HG02763 (cell line): Measurements from ENCODE around the gene MRPL1.

ENCODE experiments used
- ATAC-seq: cut with Tn5 transposase; IDR thresholded peaks from one replicate; pipeline ENCODE4 v1.9.1; 2021; ENCODE audit warnings: mild to moderate bottlenecking, moderate library complexity; ENCODE audit not compliant: unreplicated experiment

Gene MRPL1

GRCh38 chr4:77862478-77863216 is at the start of gene MRPL1:
Gene MRPL1, plus strand, starts transcription at chr4:77862830. Its CDS starts 19 bp downstream, at chr4:77862849.
- peak; percentile 91 for ATAC-seq

- ATAC-seq: no peak
Measured at GRCh38 chr4:77815636-77816035, 47.0 kb upstream of the MRPL1 start.

- ATAC-seq: no peak
Measured at GRCh38 chr4:77816546-77816945, 46.1 kb upstream of the MRPL1 start.

GRCh38 chr4:77817304-77818072 is 45.1 kb upstream of the MRPL1 start:
- ATAC-seq: no peak

GRCh38 chr4:77818073-77818601 is 44.5 kb upstream of the MRPL1 start:
- ATAC-seq: no peak

GRCh38 chr4:77818602-77819403 is 43.8 kb upstream of the MRPL1 start, which contains the start of gene CNOT6L:
Gene CNOT6L, minus strand, starts transcription at chr4:77819368. Its CDS starts 60 bp downstream, at chr4:77819308.
- ATAC-seq: peak; percentile 25

GRCh38 chr4:77819404-77819842 is 43.2 kb upstream of the MRPL1 start:
- ATAC-seq: peak; percentile 13

- ATAC-seq: peak; percentile 69
Measured at GRCh38 chr4:77819843-77820648, 42.6 kb upstream of the MRPL1 start.

- ATAC-seq: no peak
Measured at GRCh38 chr4:77820649-77821561, 41.7 kb upstream of the MRPL1 start.

GRCh38 chr4:77821775-77822174 is 40.9 kb upstream of the MRPL1 start:
- no peak for ATAC-seq

- no peak for ATAC-seq
Measured at GRCh38 chr4:77826275-77826674, 36.4 kb upstream of the MRPL1 start.

GRCh38 chr4:77827343-77827742 is 35.3 kb upstream of the MRPL1 start:
- peak; percentile 66 for ATAC-seq

GRCh38 chr4:77833126-77833724 is 29.4 kb upstream of the MRPL1 start:
- no peak for ATAC-seq

- ATAC-seq: no peak
Measured at GRCh38 chr4:77834403-77834802, 28.2 kb upstream of the MRPL1 start.

GRCh38 chr4:77843628-77844027 is 19.0 kb upstream of the MRPL1 start:
- no peak for ATAC-seq

- no peak for ATAC-seq
Measured at GRCh38 chr4:77844363-77844762, 18.3 kb upstream of the MRPL1 start.

- ATAC-seq: no peak
Measured at GRCh38 chr4:77845400-77845799, 17.2 kb upstream of the MRPL1 start.

GRCh38 chr4:77845929-77846328 is 16.7 kb upstream of the MRPL1 start:
- no peak for ATAC-seq

- no peak for ATAC-seq
Measured at GRCh38 chr4:77848508-77848907, 14.1 kb upstream of the MRPL1 start.
